ENCODE results near the gene ITPRID2. TPM values are rescaled to one million over a fixed set of nuclear protein-coding genes. Genes with fewer than 3 reads are reported as not detected.

ITPRID2 gene
- 51.6 and 54.2 TPM in 2 replicates for total RNA-seq

DNA sequence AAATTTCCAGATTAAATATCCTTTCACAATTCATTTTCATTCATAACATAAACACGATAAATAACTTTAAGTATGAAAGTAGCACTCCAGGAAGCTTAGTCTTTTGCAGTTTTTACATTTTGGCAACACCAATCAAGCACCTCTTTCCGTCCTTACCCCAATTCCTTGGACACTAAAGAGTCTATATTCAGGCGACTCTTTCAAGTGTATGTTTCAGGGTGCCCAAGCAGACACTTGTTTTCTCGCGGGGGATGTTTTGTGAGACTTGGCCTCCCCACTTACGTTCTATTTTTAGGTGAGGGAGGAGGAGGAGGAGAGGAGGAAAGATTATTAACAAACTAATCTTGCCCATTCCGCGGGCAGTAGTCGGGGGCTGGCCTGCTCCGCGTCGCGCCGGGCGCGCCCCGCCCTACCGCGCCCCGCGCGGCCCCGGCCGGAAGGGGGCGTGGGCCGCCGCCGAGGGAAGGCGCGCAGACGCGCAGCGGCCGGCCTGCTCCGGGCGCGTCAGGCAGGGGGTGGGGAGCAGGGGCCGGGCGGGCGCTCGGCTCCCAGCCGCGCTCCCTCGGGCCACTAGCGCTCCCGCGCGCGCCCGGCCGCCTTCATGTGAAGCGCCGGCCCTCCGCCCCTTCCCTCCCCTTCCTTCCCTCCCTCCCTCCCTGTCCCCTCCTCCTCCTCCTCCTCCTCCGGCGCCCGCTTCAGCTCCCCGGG lies at the start of gene ITPRID2:
TSS of gene ITPRID2 (plus strand) at position 473 of the 708 bp plus-strand sequence. CDS start 337 bp downstream, outside the sequence.
- Mint-ChIP-seq H3K4me1 (ENCODE audit: low read depth) (peaks cover 36% of the 10 kb centered on the region), H3K9me3 (no peaks in the 10 kb centered on the region), H3K36me3 (ENCODE audit: low read depth) (peaks cover 11% of the 10 kb centered on the region), H3K4me3 (peak within 1 kb of the TSS; percentile 93), H3K27me3 (ENCODE audit: insufficient read depth) (peaks cover 26% of the 10 kb centered on the region), H3K27ac (peak within 1 kb of the TSS; percentile 87)
- peak; percentile 70 for DNase-seq (ENCODE audit: low spot score)
- intact Hi-C loops (cut with micrococcal nuclease), result loop anchor here (1.0 to 10.0 kb wide), 8 partner anchors 100 to 1884 kb away; partner anchors contain the start of genes CWC22, DUSP19, ITGA4 and NUP35

DNA sequence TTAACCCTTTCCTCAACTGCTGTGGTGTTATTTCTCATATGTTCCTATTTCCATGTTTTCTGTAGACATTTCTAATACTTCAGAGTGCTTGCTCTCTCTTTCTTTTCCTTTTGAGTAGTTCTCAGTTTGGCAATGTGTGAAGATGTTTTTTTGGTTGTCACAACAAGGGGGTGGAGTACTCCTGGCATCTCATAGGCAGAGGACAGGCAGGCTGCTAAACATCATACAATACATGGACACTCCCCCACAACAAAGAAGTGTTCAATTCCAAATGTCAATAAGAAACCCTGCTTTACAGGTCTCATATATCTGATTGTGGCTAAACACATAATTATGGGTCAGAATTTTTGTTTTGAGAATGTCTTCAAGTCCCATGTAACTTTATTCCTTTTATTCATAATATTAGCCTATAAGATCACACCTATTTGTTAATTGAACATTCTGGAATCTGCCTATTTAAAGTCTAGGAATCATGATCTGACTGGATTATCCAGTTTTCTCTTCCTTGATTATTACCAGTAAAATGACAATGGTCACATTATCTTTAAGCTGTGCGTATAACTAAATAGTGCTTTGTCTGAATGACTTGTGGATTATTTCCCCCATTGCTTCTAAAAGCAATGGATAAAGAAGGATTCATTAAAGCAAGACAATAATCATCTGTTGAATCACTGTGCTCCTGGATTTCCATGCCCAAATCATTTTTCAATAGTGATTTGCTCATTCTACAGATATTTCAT lies 46.8 kb upstream of the ITPRID2 start:
- no peak overlapping the region for H3K27ac Mint-ChIP-seq
- H3K36me3 Mint-ChIP-seq (ENCODE audit: low read depth), result no peaks in the 10 kb centered on the region
- no peaks in the 10 kb centered on the region for H3K9me3 Mint-ChIP-seq
- H3K4me1 Mint-ChIP-seq (ENCODE audit: low read depth), result peaks cover 5% of the 10 kb centered on the region
- DNase-seq (ENCODE audit: low spot score), result no peak
- intact Hi-C loops (cut with micrococcal nuclease), result no loop called here
- no peak overlapping the region for H3K4me3 Mint-ChIP-seq
- H3K27me3 Mint-ChIP-seq (ENCODE audit: insufficient read depth), result peaks cover 12% of the 10 kb centered on the region

DNA sequence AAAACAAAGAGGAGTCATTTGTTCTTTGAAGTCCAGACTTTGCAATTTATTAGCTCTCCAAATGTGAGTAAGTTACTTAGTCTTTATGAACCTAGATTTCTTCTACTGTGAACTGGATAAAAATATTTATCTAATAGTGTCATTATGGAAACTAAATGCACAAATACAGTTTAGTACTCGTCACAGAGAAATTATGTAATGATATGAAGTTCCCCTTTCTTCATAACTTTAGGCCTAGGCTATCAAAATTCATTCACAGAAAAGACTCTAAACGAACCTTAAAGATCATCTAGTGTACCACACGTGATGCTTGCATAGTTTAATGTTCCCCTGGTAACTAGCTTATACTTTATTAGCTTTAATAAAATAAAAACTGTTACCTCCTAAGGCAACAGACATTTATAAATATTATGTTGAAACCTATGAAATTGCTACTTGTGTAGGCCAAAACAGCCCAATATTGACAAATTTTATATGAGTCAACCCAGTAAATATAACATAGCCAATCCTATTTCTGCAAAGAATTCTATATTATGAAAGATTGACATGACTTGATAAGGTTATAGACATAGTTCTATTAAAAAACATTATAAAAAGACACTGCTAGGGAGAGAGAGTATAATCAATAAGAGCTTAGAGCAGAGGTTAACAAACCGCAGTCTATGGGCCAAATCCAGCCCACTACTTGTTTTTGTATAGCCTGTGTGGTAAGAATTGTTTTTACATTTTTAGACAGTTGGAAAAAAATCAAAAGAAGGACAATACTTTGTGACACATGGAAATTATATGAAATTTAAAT lies 44.9 kb upstream of the ITPRID2 start:
- intact Hi-C loops (cut with micrococcal nuclease), result no loop called here
- Mint-ChIP-seq H3K27ac (no peak overlapping the region), H3K4me1 (ENCODE audit: low read depth) (peaks cover 5% of the 10 kb centered on the region), H3K36me3 (ENCODE audit: low read depth) (no peaks in the 10 kb centered on the region), H3K9me3 (no peaks in the 10 kb centered on the region), H3K4me3 (no peak overlapping the region), H3K27me3 (ENCODE audit: insufficient read depth) (peaks cover 12% of the 10 kb centered on the region)
- no peak for DNase-seq (ENCODE audit: low spot score)

DNA sequence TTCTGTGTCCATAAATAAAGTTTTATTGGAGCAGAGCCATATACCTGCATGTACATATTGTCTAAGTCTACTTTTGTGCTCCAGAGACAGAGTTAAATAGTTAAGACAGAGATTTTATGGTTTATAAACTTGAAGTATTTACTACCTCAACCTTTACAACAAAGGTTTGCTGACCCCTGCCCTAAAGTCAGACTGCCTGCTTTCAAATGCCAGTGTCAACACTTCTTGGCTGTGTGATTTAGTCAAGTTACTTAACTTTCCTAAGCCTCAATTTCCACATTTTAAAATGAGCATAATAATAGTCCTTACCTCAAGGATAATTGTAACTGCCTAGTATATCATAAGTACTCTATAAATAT lies 44.4 kb upstream of the ITPRID2 start:
- H3K36me3 Mint-ChIP-seq (ENCODE audit: low read depth), result no peaks in the 10 kb centered on the region
- intact Hi-C loops (cut with micrococcal nuclease), result no loop called here
- no peaks in the 10 kb centered on the region for H3K9me3 Mint-ChIP-seq
- H3K4me1 Mint-ChIP-seq (ENCODE audit: low read depth), result peaks cover 5% of the 10 kb centered on the region
- peaks cover 12% of the 10 kb centered on the region for H3K27me3 Mint-ChIP-seq (ENCODE audit: insufficient read depth)
- H3K27ac Mint-ChIP-seq, result no peak overlapping the region
- H3K4me3 Mint-ChIP-seq, result no peak overlapping the region
- no peak for DNase-seq (ENCODE audit: low spot score)

DNA sequence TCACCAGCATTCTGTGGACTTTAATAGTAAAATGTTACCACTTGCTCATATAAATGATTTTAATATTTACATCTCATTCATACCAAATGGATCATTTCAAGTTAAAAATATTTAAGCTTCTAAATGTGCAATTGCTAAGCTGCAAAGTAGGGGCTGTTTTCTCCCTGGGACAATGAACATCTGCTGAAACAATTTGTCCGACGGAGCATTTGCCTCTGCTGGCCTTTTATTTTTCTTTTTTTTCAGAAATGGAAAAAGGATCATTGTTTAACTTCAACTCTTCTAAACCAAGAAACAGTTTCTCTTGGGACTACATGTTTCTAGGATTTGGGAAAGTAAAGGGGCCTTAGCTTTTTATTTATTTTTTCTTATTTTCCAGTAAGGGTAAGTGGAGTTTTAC lies 43.8 kb upstream of the ITPRID2 start:
- no peak overlapping the region for H3K27ac Mint-ChIP-seq
- DNase-seq (ENCODE audit: low spot score), result no peak
- H3K36me3 Mint-ChIP-seq (ENCODE audit: low read depth), result no peaks in the 10 kb centered on the region
- H3K4me3 Mint-ChIP-seq, result no peak overlapping the region
- peaks cover 12% of the 10 kb centered on the region for H3K27me3 Mint-ChIP-seq (ENCODE audit: insufficient read depth)
- H3K4me1 Mint-ChIP-seq (ENCODE audit: low read depth), result peaks cover 5% of the 10 kb centered on the region
- intact Hi-C loops (cut with micrococcal nuclease), result no loop called here
- H3K9me3 Mint-ChIP-seq, result no peaks in the 10 kb centered on the region

DNA sequence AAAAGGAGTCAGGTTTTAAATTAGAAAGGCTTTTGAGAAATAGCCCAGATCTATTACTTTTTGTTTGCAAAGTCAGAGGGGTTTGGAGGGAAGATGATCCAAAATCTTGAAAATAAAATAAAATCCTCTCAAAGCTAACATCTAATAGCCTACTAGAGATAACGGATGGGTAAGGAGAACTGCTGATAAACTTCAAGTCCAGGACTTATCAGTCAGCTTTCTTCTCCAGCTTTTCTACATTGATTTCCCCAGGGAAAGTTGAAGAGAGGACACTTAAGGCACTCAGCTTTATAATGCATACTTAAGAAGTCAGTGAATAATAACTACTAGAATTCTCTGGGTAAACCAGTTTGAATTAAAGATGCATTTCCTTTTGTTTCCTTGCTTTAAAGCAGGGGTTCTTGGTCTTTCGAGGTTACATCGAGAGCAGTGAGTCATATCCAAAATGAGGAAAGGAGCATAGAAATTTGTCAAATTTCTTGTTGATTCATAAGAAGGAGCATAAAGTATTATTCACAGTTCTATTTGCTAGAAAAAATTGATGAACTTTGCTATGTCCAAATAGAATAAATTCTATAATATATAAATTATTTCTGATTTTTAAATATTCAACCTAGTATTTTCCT lies 43.2 kb upstream of the ITPRID2 start:
- Mint-ChIP-seq H3K27me3 (ENCODE audit: insufficient read depth) (peaks cover 14% of the 10 kb centered on the region), H3K9me3 (no peaks in the 10 kb centered on the region), H3K4me3 (no peak overlapping the region), H3K27ac (no peak overlapping the region), H3K36me3 (ENCODE audit: low read depth) (no peaks in the 10 kb centered on the region), H3K4me1 (ENCODE audit: low read depth) (peaks cover 5% of the 10 kb centered on the region)
- intact Hi-C loops (cut with micrococcal nuclease), result no loop called here
- no peak for DNase-seq (ENCODE audit: low spot score)

DNA sequence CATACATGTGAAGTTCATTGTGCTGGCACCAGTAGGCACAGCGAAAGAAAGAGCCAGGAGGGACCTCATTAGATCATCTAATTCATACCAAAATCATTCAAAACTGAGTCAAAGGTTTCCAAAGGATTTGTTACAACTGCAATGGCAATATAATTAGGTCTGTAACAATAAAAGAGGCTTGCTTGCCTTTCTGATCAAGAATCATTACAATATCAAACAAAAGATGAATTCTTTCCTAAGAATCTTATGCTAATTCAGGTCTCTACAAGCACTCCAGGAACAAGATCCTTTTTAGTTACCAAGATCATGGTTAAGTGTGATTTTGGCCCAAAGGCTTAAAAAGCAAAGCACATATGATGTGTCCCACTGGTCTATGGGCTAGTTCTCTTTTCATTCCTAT lies 41.9 kb upstream of the ITPRID2 start:
- intact Hi-C loops (cut with micrococcal nuclease), result no loop called here
- Mint-ChIP-seq H3K4me3 (no peak overlapping the region), H3K4me1 (ENCODE audit: low read depth) (peaks cover 5% of the 10 kb centered on the region), H3K9me3 (no peaks in the 10 kb centered on the region), H3K27me3 (ENCODE audit: insufficient read depth) (peaks cover 8% of the 10 kb centered on the region), H3K27ac (no peak overlapping the region), H3K36me3 (ENCODE audit: low read depth) (no peaks in the 10 kb centered on the region)
- DNase-seq (ENCODE audit: low spot score), result no peak

DNA sequence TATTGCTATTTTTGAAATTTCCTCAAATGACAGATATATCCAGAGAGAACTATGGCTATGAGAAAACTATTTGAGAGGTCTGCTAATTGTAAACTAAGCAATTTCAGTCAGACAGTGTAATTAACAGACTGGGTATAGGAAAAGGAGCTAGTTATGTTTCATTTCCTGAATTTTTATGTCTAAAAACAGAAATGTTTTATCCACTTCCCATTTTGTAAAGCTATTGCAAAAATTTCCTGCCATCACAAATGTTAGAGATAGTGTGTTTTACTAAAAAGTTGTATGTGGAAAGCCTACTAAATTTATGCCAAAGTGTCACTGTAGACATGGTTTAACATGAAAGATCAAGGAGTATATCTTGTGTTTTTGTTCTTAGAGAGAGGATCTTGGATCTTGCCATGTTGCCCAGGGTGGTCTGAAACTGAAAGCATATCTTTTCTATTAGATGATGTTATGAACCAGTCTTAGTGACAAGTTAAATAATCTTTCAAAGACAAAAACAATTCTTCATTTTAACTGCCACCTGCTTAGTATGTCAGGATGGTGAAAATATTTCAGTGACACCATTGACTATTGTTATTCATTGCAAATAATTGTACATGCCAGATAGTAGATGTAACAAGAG lies 40.5 kb upstream of the ITPRID2 start:
- peaks cover 5% of the 10 kb centered on the region for H3K4me1 Mint-ChIP-seq (ENCODE audit: low read depth)
- no peaks in the 10 kb centered on the region for H3K36me3 Mint-ChIP-seq (ENCODE audit: low read depth)
- no peaks in the 10 kb centered on the region for H3K9me3 Mint-ChIP-seq
- H3K27ac Mint-ChIP-seq, result no peak overlapping the region
- H3K27me3 Mint-ChIP-seq (ENCODE audit: insufficient read depth), result peaks cover 12% of the 10 kb centered on the region
- DNase-seq (ENCODE audit: low spot score), result no peak
- no peak overlapping the region for H3K4me3 Mint-ChIP-seq
- intact Hi-C loops (cut with micrococcal nuclease), result no loop called here

DNA sequence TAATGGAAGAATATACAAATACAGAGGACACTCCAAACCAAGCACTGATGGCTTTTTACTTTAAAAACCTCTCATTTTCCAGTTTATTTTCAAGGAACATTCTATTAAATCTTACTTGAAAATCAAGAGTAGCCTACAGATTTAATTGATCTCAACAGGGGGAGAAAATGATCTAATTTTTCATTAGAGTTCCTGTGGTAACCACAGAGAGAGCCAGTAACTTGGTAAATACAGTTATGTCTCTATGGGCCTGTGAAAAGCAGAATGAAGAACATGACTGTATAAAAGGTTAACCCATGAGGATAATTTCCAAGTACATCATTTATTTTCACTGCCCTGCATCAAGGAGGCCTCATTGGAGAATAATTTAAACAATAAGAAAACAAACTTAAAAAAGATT lies 39.8 kb upstream of the ITPRID2 start:
- H3K4me1 Mint-ChIP-seq (ENCODE audit: low read depth), result peaks cover 5% of the 10 kb centered on the region
- H3K27ac Mint-ChIP-seq, result no peak overlapping the region
- peaks cover 12% of the 10 kb centered on the region for H3K27me3 Mint-ChIP-seq (ENCODE audit: insufficient read depth)
- H3K36me3 Mint-ChIP-seq (ENCODE audit: low read depth), result no peaks in the 10 kb centered on the region
- no peak overlapping the region for H3K4me3 Mint-ChIP-seq
- DNase-seq (ENCODE audit: low spot score), result no peak
- intact Hi-C loops (cut with micrococcal nuclease), result no loop called here
- H3K9me3 Mint-ChIP-seq, result no peaks in the 10 kb centered on the region

DNA sequence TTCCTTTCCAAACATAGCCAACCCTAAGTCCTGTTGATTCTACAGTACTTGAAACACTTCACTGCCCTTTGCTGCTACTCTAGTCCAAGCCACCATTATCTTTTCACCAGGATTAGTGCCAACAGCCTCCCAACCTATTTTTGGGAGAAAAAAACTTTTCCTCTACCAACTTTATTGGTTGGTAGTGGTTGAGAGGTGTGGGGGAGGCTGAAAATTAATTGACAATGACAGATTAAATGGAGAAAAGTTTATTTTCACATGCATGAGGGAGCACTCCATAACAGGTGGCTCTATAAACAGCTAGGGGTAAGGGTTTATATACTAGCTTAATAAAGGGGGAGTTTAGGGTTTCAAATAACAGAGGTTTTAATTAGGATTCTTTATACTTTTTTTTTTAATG lies 37.8 kb upstream of the ITPRID2 start:
- no peak for DNase-seq (ENCODE audit: low spot score)
- Mint-ChIP-seq H3K27ac (no peak overlapping the region), H3K27me3 (ENCODE audit: insufficient read depth) (peaks cover 15% of the 10 kb centered on the region), H3K36me3 (ENCODE audit: low read depth) (no peaks in the 10 kb centered on the region), H3K4me3 (no peak overlapping the region), H3K4me1 (ENCODE audit: low read depth) (no peaks in the 10 kb centered on the region), H3K9me3 (no peaks in the 10 kb centered on the region)
- intact Hi-C loops (cut with micrococcal nuclease), result no loop called here

DNA sequence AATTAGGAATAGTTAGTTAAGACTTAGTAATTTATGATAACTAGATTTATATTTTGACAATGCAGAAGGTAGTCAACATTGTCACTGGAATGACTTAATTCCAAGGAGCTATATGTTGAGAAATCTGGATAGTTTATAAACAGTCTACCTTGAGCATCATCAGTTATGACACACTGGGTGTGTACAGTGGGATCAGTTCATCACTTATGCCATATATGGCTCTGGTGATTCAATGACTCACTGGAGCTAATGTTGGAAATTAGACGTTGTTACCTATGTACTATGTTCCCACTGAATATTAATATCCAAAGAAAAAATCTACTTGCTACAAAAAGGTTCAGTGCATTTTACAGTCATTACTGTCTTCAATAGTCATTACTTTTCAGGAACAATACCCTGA lies 34.0 kb upstream of the ITPRID2 start:
- H3K9me3 Mint-ChIP-seq, result no peaks in the 10 kb centered on the region
- no peak overlapping the region for H3K27ac Mint-ChIP-seq
- H3K36me3 Mint-ChIP-seq (ENCODE audit: low read depth), result no peaks in the 10 kb centered on the region
- intact Hi-C loops (cut with micrococcal nuclease), result no loop called here
- no peaks in the 10 kb centered on the region for H3K4me1 Mint-ChIP-seq (ENCODE audit: low read depth)
- H3K4me3 Mint-ChIP-seq, result no peak overlapping the region
- H3K27me3 Mint-ChIP-seq (ENCODE audit: insufficient read depth), result peaks cover 15% of the 10 kb centered on the region
- no peak for DNase-seq (ENCODE audit: low spot score)

DNA sequence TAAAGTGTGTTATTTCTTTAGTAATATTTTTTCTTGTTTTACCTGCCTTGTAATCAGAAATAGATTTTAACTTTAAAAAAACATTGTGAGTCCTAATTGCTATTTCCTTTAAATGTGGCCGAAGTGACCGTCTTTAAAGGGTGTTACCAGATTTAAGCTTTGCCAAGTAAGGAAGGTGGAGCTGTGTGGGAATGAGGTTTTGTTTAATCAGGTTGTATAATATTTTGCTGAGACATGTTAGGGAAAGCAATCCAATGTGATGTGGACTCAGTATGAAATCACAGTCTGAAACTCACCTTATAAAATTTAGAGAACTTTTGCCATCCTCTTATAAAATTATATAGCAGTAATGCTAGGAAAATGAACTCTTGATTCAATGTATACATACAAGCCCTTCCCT lies 32.9 kb upstream of the ITPRID2 start:
- H3K4me3 Mint-ChIP-seq, result no peak overlapping the region

More for the DNA sequence above, 32.9 kb upstream of the ITPRID2 start:
- Mint-ChIP-seq H3K27ac (no peak overlapping the region), H3K9me3 (no peaks in the 10 kb centered on the region), H3K36me3 (ENCODE audit: low read depth) (no peaks in the 10 kb centered on the region), H3K4me1 (ENCODE audit: low read depth) (no peaks in the 10 kb centered on the region), H3K27me3 (ENCODE audit: insufficient read depth) (peaks cover 8% of the 10 kb centered on the region)
- intact Hi-C loops (cut with micrococcal nuclease), result no loop called here
- DNase-seq (ENCODE audit: low spot score), result no peak
